ENCODE data around the gene GDNF. TPM values are rescaled to one million over a fixed set of nuclear protein-coding genes. Genes with fewer than 3 reads are reported as not detected.

The GDNF gene
- total RNA-seq, 2 experiments from 2014 or later: not detected

GRCh38 chr5:37847978-37848425, 8.2 kb upstream of the GDNF start:
- ChIA-PET CTCF (no interaction called here), POLR2A (no interaction called here)

- CTCF ChIA-PET: no interaction called here
Measured at GRCh38 chr5:37846786-37847310, 7.0 kb upstream of the GDNF start.

GRCh38 chr5:37844009-37844408, 4.2 kb upstream of the GDNF start:
- POLR2A ChIA-PET: no interaction called here
- CTCF ChIA-PET: no interaction called here

More at GRCh38 chr5:37846786-37847310, 7.0 kb upstream of the GDNF start:
- POLR2A ChIA-PET: no interaction called here

GRCh38 chr5:37842048-37842447, 2.2 kb upstream of the GDNF start:
- POLR2A ChIA-PET: no interaction called here
- CTCF ChIA-PET: no interaction called here

- ChIA-PET POLR2A (no interaction called here), CTCF (interaction anchor here (1.2 kb wide), 1 partner anchor 352 kb away, joined by 3 read pairs; no protein-coding TSS in a partner anchor)
Measured at GRCh38 chr5:37841203-37841602, 1.4 kb upstream of the GDNF start.

GRCh38 chr5:37840053-37841034, 503 bp upstream of the GDNF start:
- CTCF ChIA-PET: interaction anchor here (1.2 kb wide), 1 partner anchor 353 kb away, joined by 3 read pairs; no protein-coding TSS in a partner anchor
- POLR2A ChIA-PET: no interaction called here

- ChIA-PET POLR2A (no interaction called here), CTCF (interaction anchor here (1.4 kb wide), 1 partner anchor 353 kb away, joined by 9 read pairs; no protein-coding TSS in a partner anchor)
Measured at GRCh38 chr5:37838933-37839341, 904 bp downstream of the GDNF start.

- ChIA-PET CTCF (interaction anchor here (1.4 kb wide), 1 partner anchor 354 kb away, joined by 9 read pairs; no protein-coding TSS in a partner anchor), POLR2A (no interaction called here)
Measured at GRCh38 chr5:37838152-37838932, 1.5 kb downstream of the GDNF start.

- ChIA-PET CTCF (interaction anchor here (1.0 to 1.7 kb wide), 3 partner anchors 15 to 355 kb away, joined by 4 to 24 read pairs (median 4); no protein-coding TSS in a partner anchor), POLR2A (no interaction called here)
Measured at GRCh38 chr5:37837414-37838032, 2.3 kb downstream of the GDNF start.

- POLR2A ChIA-PET: no interaction called here
- CTCF ChIA-PET: interaction anchor here (1.0 to 1.7 kb wide), 3 partner anchors 14 to 356 kb away, joined by 4 to 24 read pairs (median 4); no protein-coding TSS in a partner anchor
Measured at GRCh38 chr5:37836592-37837413, 3.0 kb downstream of the GDNF start.

- ChIA-PET POLR2A (no interaction called here), CTCF (interaction anchor here (1.1 to 1.7 kb wide), 2 partner anchors 14 to 356 kb away, joined by 4 to 24 read pairs; no protein-coding TSS in a partner anchor)
Measured at GRCh38 chr5:37836235-37836591, 3.6 kb downstream of the GDNF start.

GRCh38 chr5:37835380-37835973, 4.4 kb downstream of the GDNF start:
- CTCF ChIA-PET: no interaction called here
- POLR2A ChIA-PET: no interaction called here

- ChIA-PET CTCF (no interaction called here), POLR2A (no interaction called here)
Measured at GRCh38 chr5:37834542-37835379, 5.1 kb downstream of the GDNF start.

- CTCF ChIA-PET: interaction anchor here (0.5 kb wide), 1 partner anchor 549 kb away, joined by 4 read pairs; no protein-coding TSS in a partner anchor
- POLR2A ChIA-PET: no interaction called here
Measured at GRCh38 chr5:37833990-37834389, 5.9 kb downstream of the GDNF start.

- POLR2A ChIA-PET: no interaction called here
- CTCF ChIA-PET: no interaction called here
Measured at GRCh38 chr5:37831821-37832534, 7.9 kb downstream of the GDNF start.

- CTCF ChIA-PET: no interaction called here
- POLR2A ChIA-PET: no interaction called here
Measured at GRCh38 chr5:37830348-37830747, 9.5 kb downstream of the GDNF start.

GRCh38 chr5:37825334-37825915, 14.4 kb downstream of the GDNF start:
- POLR2A ChIA-PET: no interaction called here
- CTCF ChIA-PET: no interaction called here

Data from activated CD8-positive, alpha-beta memory T cell treated with anti-CD3 and anti-CD28 coated beads for 36 hours (primary cell).